SK-N-SH (cell line): ENCODE data around the gene C2CD4C. TPM values are rescaled to one million over a fixed set of nuclear protein-coding genes. Genes with fewer than 3 reads are reported as not detected.
A peak's percentile ranks its signal among the peaks of the same experiment; 100 is the strongest.

Experiments
- CTCF ChIA-PET: fragments of 300-600, 350-600 bp; formaldehyde crosslinking; extraction: SDS; loops from one replicate; lab custom pipeline; 2021; lab: Yijun Ruan, JAX
- POLR2A ChIA-PET: fragments of 350-600 bp; sonication (Branson Sonifier 250); formaldehyde crosslinking; extraction: SDS; loops from one replicate; lab custom pipeline; 2020; ENCODE audit warnings: antibody characterized with exemption, inconsistent platforms; lab: Yijun Ruan, JAX
- DNase-seq: peaks from one replicate; pipeline ENCODE4 v3.0.0; 2012
- H2AFZ ChIP-seq: fragments of 200-600 bp; sonication (generic); 2 replicates; pipeline ENCODE4 v1.8.1; 2016; ENCODE audit warnings: antibody characterized with exemption, mild to moderate bottlenecking, low read depth
- H3F3A ChIP-seq: fragments of 200-600 bp; sonication (generic); replicated peaks from 2 replicates; pipeline ENCODE3; 2016; ENCODE audit warnings: antibody characterized with exemption, mild to moderate bottlenecking; ENCODE audit not compliant: insufficient read depth
- H3K27ac ChIP-seq, 2 experiments: fragments of 200-500 bp in 1 of 2; fragments of 200-600 bp in 1 of 2; sonication (Bioruptor generic) in 1 of 2; sonication (generic), shearing (Covaris generic) in 1 of 2; 2 replicates each; pipeline versions ENCODE4 v1.5.1 to v1.6.1; 2014 to 2016; ENCODE audit warnings: low read depth in 2 of 2, inconsistent platforms in 1 of 2, low read length in 1 of 2, mild to moderate bottlenecking in 1 of 2, mixed read lengths in 1 of 2
- H3K27me3 ChIP-seq: fragments of 200-600 bp; sonication (generic), shearing (Covaris generic); 2 replicates; pipeline ENCODE4 v1.6.1; 2016; ENCODE audit warnings: mixed run types; ENCODE audit not compliant: insufficient read depth
- H3K36me3 ChIP-seq, 2 experiments: fragments of 200-500 bp in 1 of 2; fragments of 200-600 bp in 1 of 2; sonication (Bioruptor generic) in 1 of 2; sonication (generic) in 1 of 2; replicated peaks in 1 of 2; 2 replicates each; pipeline versions ENCODE3 to v1.5.1; 2014 to 2016; ENCODE audit warnings: low read length in 1 of 2, mild to moderate bottlenecking in 1 of 2; ENCODE audit not compliant: insufficient read depth in 2 of 2, control insufficient read depth in 1 of 2
- H3K4me1 ChIP-seq, 2 experiments: fragments of 200-500 bp in 1 of 2; fragments of 200-600 bp in 1 of 2; sonication (Bioruptor generic) in 1 of 2; sonication (generic), shearing (Covaris generic) in 1 of 2; 2 replicates each; pipeline versions ENCODE4 v1.5.1 to v1.6.1; 2014 to 2016; ENCODE audit warnings: low read depth in 1 of 2, low read length in 1 of 2, mixed run types in 1 of 2; ENCODE audit not compliant: insufficient read depth in 2 of 2, control insufficient read depth in 1 of 2
- H3K4me2 ChIP-seq: fragments of 200-600 bp; sonication (generic), shearing (Covaris generic); 2 replicates; pipeline ENCODE4 v1.6.1; 2017; ENCODE audit warnings: mixed run types
- H3K4me3 ChIP-seq, 2 experiments: fragments of 200-500 bp in 1 of 2; fragments of 200-600 bp in 1 of 2; sonication (Bioruptor generic) in 1 of 2; sonication (generic), shearing (Covaris generic) in 1 of 2; 2 replicates each; pipeline versions ENCODE4 v1.5.1 to v1.8.1; 2014 to 2016; ENCODE audit warnings: low read depth in 2 of 2, inconsistent platforms in 1 of 2, low read length in 1 of 2, mild to moderate bottlenecking in 1 of 2, mixed read lengths in 1 of 2, moderate library complexity in 1 of 2
- H3K79me2 ChIP-seq: fragments of 200-600 bp; sonication (generic); 2 replicates; pipeline ENCODE4 v1.8.1; 2017; ENCODE audit warnings: mild to moderate bottlenecking; ENCODE audit not compliant: insufficient read depth
- H3K9ac ChIP-seq: fragments of 200-600 bp; sonication (generic); 2 replicates; pipeline ENCODE4 v1.6.1; 2017; ENCODE audit warnings: mixed run types
- H3K9me2 ChIP-seq: fragments of 200-600 bp; sonication (generic); 2 replicates; pipeline ENCODE4 v1.6.1; 2017; ENCODE audit warnings: mixed run types
- H3K9me3 ChIP-seq: fragments of 200-600 bp; sonication (generic); 2 replicates; pipeline ENCODE4 v1.6.1; 2017; ENCODE audit warnings: mixed run types, mild to moderate bottlenecking, moderate library complexity
- H4K20me1 ChIP-seq: fragments of 200-600 bp; sonication (generic); 2 replicates; pipeline ENCODE4 v1.6.1; 2017; ENCODE audit warnings: mild to moderate bottlenecking, mixed run types; ENCODE audit not compliant: insufficient read depth
- ELF1 ChIP-seq: IDR thresholded peaks from 2 replicates; pipeline ENCODE4 v1.4.0; 2012
- FOXJ3 ChIP-seq: sonication (generic); formaldehyde crosslinking; IDR thresholded peaks from 2 replicates; pipeline ENCODE4 v1.5.1; 2020; ENCODE audit warnings: mild to moderate bottlenecking, missing genetic modification reagents
- GATA2 ChIP-seq: sonication (generic); formaldehyde crosslinking; IDR thresholded peaks from 2 replicates; pipeline ENCODE4 v1.5.0; 2020; ENCODE audit warnings: mild to moderate bottlenecking, missing genetic modification reagents
- JUND ChIP-seq: IDR thresholded peaks from 2 replicates; pipeline ENCODE4 v1.4.0; 2012
- MXI1 ChIP-seq: IDR thresholded peaks from 2 replicates; pipeline ENCODE4 v1.6.1; 2012; ENCODE audit warnings: mild to moderate bottlenecking, low read depth, low read length, improper control_type of control experiment
- YY1 ChIP-seq: IDR thresholded peaks from 2 replicates; pipeline ENCODE4 v1.4.0; 2012; ENCODE audit warnings: low read depth, mild to moderate bottlenecking
- WGBS: methylation state at CpG from one replicate; pipeline ENCODE4 v1.1.6; 2017; ENCODE audit warnings: low lambda C conversion rate; 5-methylcytosine and 5-hydroxymethylcytosine counted together
- polyA plus RNA-seq, 3 experiments: library from polyadenylated mRNA; depleted of rRNA; stranded (reverse); fragments of >200 nt; gene quantifications; 2 replicates each; pipeline ENCODE4 v1.2.3, GENCODE V29; 2012
- TF ChIP-seq, protein P1 (sequence below): IDR thresholded peaks from 2 replicates; pipeline ENCODE4 v1.6.1; 2012; ENCODE audit warnings: mild to moderate bottlenecking, low read depth, low read length, moderate library complexity
- TF ChIP-seq, protein P2 (sequence below): fragments of 150-350 bp; IDR thresholded peaks from 2 replicates; pipeline ENCODE4 v1.6.1; 2016; ENCODE audit warnings: mild to moderate bottlenecking, low read depth, low read length
- TF ChIP-seq, protein P3 (sequence below): IDR thresholded peaks from 2 replicates; pipeline ENCODE4 v1.4.0; 2012; ENCODE audit warnings: low read depth, borderline replicate concordance

The C2CD4C gene
- polyA plus RNA-seq, 1 of the 3 experiments (the other 2 are of a cell fraction): 0.23 TPM

DNA sequence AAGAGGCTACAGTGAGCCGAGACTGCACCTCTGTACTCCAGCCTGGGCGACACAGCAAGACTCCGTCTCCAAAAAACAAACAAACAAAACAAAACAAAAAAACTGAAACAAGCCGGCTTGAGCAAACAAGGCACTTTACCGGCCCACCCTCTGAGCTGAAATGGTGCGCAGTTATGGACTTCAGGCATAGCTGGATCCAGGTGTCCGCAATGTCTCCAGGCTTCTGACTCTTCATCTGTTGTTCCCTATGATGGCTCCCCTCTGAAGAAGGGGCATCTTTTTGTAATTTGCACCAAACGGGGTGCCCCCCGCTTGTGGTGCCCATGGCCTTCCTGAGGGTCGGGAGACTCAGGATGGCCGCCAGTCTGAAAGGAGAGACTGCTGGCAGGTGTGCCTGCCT, 6.2 kb downstream of the C2CD4C start (continued):
- TF ChIP-seq, protein P1, sequence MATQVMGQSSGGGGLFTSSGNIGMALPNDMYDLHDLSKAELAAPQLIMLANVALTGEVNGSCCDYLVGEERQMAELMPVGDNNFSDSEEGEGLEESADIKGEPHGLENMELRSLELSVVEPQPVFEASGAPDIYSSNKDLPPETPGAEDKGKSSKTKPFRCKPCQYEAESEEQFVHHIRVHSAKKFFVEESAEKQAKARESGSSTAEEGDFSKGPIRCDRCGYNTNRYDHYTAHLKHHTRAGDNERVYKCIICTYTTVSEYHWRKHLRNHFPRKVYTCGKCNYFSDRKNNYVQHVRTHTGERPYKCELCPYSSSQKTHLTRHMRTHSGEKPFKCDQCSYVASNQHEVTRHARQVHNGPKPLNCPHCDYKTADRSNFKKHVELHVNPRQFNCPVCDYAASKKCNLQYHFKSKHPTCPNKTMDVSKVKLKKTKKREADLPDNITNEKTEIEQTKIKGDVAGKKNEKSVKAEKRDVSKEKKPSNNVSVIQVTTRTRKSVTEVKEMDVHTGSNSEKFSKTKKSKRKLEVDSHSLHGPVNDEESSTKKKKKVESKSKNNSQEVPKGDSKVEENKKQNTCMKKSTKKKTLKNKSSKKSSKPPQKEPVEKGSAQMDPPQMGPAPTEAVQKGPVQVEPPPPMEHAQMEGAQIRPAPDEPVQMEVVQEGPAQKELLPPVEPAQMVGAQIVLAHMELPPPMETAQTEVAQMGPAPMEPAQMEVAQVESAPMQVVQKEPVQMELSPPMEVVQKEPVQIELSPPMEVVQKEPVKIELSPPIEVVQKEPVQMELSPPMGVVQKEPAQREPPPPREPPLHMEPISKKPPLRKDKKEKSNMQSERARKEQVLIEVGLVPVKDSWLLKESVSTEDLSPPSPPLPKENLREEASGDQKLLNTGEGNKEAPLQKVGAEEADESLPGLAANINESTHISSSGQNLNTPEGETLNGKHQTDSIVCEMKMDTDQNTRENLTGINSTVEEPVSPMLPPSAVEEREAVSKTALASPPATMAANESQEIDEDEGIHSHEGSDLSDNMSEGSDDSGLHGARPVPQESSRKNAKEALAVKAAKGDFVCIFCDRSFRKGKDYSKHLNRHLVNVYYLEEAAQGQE: no peak

DNA sequence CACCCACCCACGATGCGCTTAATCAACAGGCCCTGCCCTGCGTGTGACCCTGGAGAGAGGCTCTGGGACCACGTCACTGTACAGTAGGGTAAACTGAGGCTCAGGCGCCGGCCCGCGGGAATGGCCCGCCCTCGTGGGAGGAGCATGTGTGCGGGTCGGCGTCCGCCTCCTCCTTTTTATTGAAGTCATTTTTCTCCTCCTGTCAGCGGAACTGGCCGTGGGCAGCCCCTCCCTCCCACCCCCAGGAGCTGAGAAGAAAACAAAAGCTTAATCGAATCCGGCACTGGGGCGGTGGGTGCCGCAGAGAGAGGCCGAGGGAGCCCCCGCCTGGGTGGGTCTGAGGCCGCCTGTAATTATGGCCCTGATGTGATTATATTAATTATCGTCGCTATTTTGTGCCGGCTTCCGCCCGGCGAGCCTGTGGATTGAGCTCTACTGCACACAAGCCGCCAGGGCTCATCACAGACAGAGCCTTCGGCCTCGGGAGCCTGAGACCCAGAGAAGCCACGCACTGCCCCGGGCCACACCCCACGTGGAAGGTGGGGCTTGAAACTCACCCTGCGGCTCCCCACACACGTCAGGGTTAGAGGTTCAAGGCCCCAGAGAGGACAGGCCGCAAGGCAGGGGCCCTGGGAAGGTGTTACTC, 7.0 kb downstream of the C2CD4C start:
- ChIA-PET POLR2A (interaction anchor here (1.2 kb wide), 1 partner anchor 25 kb away, joined by 4 read pairs; no protein-coding TSS in a partner anchor), CTCF (interaction anchor here (0.6 to 2.2 kb wide), 5 partner anchors 18 to 135 kb away, joined by 3 to 6 read pairs (median 4); no protein-coding TSS in a partner anchor)
- H3K4me3 ChIP-seq: peak overlapping the region in 1 of 2 experiments; percentile 28; a peak in 1 of 4 replicates
- H3K9me3 ChIP-seq: no peaks in the 10 kb centered on the region; the same call in 1 of the 2 replicates
- H2AFZ ChIP-seq: no peak overlapping the region
- 5% methylated on average over 28 of the region's 38 CpGs for WGBS
- no peaks in the 10 kb centered on the region for H3K36me3 ChIP-seq
- DNase-seq: peak; percentile 77
- no peaks in the 10 kb centered on the region for H3K9me2 ChIP-seq
- no peak overlapping the region for H3K9ac ChIP-seq
- TF ChIP-seq JUND (no peak), ELF1 (no peak), GATA2 (CRISPR knock-in tag) (no peak), FOXJ3 (CRISPR knock-in tag) (no peak), YY1 (no peak), MXI1 (no peak)
- TF ChIP-seq, protein P2, sequence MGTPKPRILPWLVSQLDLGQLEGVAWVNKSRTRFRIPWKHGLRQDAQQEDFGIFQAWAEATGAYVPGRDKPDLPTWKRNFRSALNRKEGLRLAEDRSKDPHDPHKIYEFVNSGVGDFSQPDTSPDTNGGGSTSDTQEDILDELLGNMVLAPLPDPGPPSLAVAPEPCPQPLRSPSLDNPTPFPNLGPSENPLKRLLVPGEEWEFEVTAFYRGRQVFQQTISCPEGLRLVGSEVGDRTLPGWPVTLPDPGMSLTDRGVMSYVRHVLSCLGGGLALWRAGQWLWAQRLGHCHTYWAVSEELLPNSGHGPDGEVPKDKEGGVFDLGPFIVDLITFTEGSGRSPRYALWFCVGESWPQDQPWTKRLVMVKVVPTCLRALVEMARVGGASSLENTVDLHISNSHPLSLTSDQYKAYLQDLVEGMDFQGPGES: no peak
- TF ChIP-seq, protein P3, sequence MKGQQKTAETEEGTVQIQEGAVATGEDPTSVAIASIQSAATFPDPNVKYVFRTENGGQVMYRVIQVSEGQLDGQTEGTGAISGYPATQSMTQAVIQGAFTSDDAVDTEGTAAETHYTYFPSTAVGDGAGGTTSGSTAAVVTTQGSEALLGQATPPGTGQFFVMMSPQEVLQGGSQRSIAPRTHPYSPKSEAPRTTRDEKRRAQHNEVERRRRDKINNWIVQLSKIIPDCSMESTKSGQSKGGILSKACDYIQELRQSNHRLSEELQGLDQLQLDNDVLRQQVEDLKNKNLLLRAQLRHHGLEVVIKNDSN: no peak
- H3K4me1 ChIP-seq: peaks cover 0 to 11% of the 10 kb centered on the region in 2 experiments; a peak in 1 of 4 replicates
- H3F3A ChIP-seq: no peaks in the 10 kb centered on the region
- H3K27me3 ChIP-seq: no peaks in the 10 kb centered on the region
- H3K4me2 ChIP-seq: no peak overlapping the region
- H3K79me2 ChIP-seq: no peaks in the 10 kb centered on the region
- H3K27ac ChIP-seq: no peak overlapping the region; a peak in 1 of 4 replicates
- no peaks in the 10 kb centered on the region for H4K20me1 ChIP-seq
